Activated T-helper 1 cell treated with anti-CD3 and anti-CD28 coated beads, Interleukin-12 subunit alpha, Interleukin-12 subunit beta, Interleukin-2, Interleukin-4 antibody, amounts not matched to agents 30 ng/mL and 10 ng/mL and 1 ng/mL, durations not matched to agents 14 hours and 24 hours and 36 hours (primary cell): ENCODE results near the gene PPP1CB. TPM values are rescaled to one million over a fixed set of nuclear protein-coding genes. Genes with fewer than 3 reads are reported as not detected.

Experiments
- DNase-seq: peaks from one replicate; pipeline ENCODE4 v3.0.0; 2021; ENCODE audit warnings: low spot score
- H3K27ac Mint-ChIP-seq: one replicate; pipeline ENCODE4 v1.8.0; 2021; ENCODE audit warnings: mild to moderate bottlenecking, mixed read lengths
- H3K27me3 Mint-ChIP-seq: one replicate; pipeline ENCODE4 v1.8.0; 2022; ENCODE audit warnings: mild to moderate bottlenecking, moderate library complexity, mixed read lengths; ENCODE audit not compliant: insufficient read depth
- H3K36me3 Mint-ChIP-seq: one replicate; pipeline ENCODE4 v1.8.0; 2021; ENCODE audit warnings: low read depth, mixed read lengths
- H3K4me1 Mint-ChIP-seq: one replicate; pipeline ENCODE4 v1.8.0; 2021; ENCODE audit warnings: low read depth, mixed read lengths
- H3K4me3 Mint-ChIP-seq: one replicate; pipeline ENCODE4 v1.8.0; 2021; ENCODE audit warnings: mild to moderate bottlenecking, moderate library complexity, mixed read lengths
- H3K9me3 Mint-ChIP-seq: one replicate; pipeline ENCODE4 v1.8.0; 2021; ENCODE audit warnings: mixed read lengths
- intact Hi-C: fragments of 100-400 bp; cut with micrococcal nuclease; formaldehyde crosslinking; loops from one replicate; pipeline ENCODE4 v1.15.1; 2024
- total RNA-seq: library from RNA; stranded (reverse); gene quantifications from 2 replicates; pipeline ENCODE4 v1.2.3, GENCODE V29; 2022

Gene PPP1CB
- total RNA-seq, 1 donor from 2014 or later: 262 TPM

DNA sequence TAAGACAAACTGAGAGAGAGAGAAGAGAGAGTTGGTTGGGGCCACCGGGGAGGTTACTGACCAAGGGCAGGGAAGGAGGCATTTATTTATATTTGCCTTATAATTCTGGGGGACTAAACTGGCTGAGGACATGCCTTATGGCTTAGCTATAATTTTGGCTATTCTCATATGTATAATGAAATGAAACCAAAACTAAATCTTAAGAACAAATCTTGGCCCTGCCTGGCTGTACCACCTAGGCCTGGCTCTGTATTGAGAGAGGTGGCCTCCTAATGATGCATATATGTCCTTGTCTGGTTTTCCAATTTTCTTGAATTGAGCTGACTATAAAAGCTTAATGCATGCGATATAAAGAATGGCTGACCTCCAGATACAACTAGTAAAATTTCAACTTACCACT, 3.5 kb upstream of the PPP1CB start:
- Mint-ChIP-seq H3K4me1 (peaks cover 38% of the 10 kb centered on the region), H3K4me3 (peak overlapping the region; percentile 62), H3K9me3 (no peaks in the 10 kb centered on the region), H3K27ac (peak overlapping the region; percentile 40), H3K36me3 (peaks cover 8% of the 10 kb centered on the region), H3K27me3 (peaks cover 4% of the 10 kb centered on the region)
- no peak for DNase-seq
- intact Hi-C loops: no loop called here

DNA sequence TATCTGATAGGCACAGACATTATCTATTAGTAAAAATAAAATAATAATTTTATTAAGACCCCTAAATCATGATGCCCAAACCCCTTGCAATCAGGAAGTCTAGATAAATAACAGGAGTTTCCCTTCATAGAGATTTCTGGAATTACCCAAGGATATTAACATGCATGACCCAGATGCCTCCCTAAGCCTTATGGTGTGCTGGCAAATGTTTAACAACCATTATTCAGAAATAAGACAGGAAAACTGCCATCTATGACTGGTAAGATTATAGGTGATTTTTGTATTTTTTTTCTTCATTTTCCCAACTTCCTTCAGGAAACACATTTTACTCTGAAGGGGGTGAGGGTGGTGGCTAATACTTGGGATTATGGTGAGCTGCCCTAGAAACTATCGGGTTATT, 2.7 kb upstream of the PPP1CB start:
- H3K9me3 Mint-ChIP-seq: no peaks in the 10 kb centered on the region
- H3K4me1 Mint-ChIP-seq: peaks cover 41% of the 10 kb centered on the region
- DNase-seq: no peak
- H3K27ac Mint-ChIP-seq: no peak overlapping the region
- intact Hi-C loops: no loop called here
- peaks cover 11% of the 10 kb centered on the region for H3K36me3 Mint-ChIP-seq
- H3K4me3 Mint-ChIP-seq: no peak overlapping the region
- H3K27me3 Mint-ChIP-seq: peaks cover 4% of the 10 kb centered on the region

DNA sequence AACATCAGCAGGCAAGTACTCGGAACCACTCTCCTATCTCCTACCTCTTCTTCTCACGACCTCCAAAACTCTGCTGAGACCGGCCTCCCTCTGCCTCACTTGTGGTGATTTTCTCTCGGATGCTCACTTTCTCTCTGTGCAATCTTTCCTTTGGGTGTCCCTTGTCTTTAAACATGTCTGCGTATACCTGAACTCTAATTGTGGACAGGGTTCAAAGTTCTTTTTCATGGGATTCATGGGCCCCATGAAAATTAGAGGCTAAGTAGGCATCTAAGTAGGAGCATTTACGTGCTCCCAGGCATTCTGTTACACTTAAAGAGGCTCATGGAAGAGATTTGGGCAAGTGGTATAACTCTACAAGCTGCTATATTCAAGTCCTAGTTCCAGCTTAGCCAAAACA, 2.1 kb upstream of the PPP1CB start:
- Mint-ChIP-seq H3K27ac (peak overlapping the region; percentile 96), H3K4me1 (peaks cover 46% of the 10 kb centered on the region), H3K36me3 (peaks cover 13% of the 10 kb centered on the region), H3K9me3 (no peaks in the 10 kb centered on the region), H3K27me3 (peaks cover 4% of the 10 kb centered on the region), H3K4me3 (peak overlapping the region; percentile 95)
- DNase-seq: no peak
- intact Hi-C loops: no loop called here

DNA sequence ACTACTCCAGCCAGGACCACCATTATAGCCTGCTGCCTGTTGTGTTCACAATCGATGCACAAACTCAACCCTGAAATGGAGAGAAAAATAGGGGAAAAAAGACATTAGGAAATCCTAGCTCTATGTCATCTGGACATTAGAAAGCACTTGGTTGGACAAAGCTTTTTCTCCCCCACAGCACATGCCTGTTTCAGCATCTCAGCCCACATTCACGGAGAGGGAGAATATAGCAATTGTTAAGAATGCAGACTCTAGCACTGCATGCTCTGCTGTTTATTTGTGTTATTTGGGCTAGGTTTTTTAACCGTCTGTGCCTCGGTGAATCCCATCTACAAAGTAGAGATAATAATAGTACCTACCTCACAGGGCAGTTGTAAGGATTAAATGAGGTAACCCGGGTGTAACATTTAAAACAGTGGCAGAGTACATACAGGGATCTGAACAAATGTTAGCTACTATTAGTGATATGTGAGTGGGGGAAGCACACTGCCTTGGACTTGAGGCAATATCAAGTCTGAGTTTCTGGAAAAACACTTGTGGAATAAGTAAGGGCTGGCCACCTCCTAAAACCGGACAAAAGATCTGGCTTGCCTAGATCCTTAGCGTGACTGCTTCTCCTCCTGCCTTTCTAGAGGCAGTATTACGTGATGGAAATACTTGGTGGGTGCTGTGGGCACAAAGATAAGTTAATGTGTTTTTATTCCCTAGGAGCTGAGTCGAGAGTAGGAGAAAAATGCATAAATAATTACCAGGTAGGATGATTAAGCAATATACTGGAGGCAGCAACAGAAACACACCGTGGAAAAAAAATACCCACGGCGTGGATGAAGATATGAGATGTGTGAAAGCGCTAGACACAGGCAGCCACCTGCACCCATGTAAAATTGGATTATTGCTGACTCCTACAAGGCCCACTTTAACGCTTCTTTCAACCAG, 1.0 kb upstream of the PPP1CB start:
- intact Hi-C loops: loop anchor here (1.0 to 10.0 kb wide), 12 partner anchors 69 to 1046 kb away; partner anchors contain the start of genes CLIP4, MRPL33, TRMT61B and WDR43
- peak; percentile 16 for DNase-seq

GRCh38 chr2:28751956-28752630, 463 bp downstream of the PPP1CB start:
- peak overlapping the region; percentile 90 for H3K27ac Mint-ChIP-seq
- H3K9me3 Mint-ChIP-seq: no peaks in the 10 kb centered on the region
- peaks cover 69% of the 10 kb centered on the region for H3K4me1 Mint-ChIP-seq
- H3K36me3 Mint-ChIP-seq: peaks cover 22% of the 10 kb centered on the region
- DNase-seq: peak; percentile 30
- intact Hi-C loops: loop anchor here (1.0 to 10.0 kb wide), 14 partner anchors 58 to 1047 kb away; partner anchors contain the start of genes CLIP4, FOSL2, MRPL33 and SPDYA
- H3K4me3 Mint-ChIP-seq: peak overlapping the region; percentile 95
- H3K27me3 Mint-ChIP-seq: no peaks in the 10 kb centered on the region

More for the DNA sequence above, 1.0 kb upstream of the PPP1CB start:
- Mint-ChIP-seq H3K27ac (peak overlapping the region; percentile 96), H3K4me1 (peaks cover 56% of the 10 kb centered on the region), H3K4me3 (peak overlapping the region; percentile 95), H3K9me3 (no peaks in the 10 kb centered on the region), H3K36me3 (peaks cover 20% of the 10 kb centered on the region), H3K27me3 (no peaks in the 10 kb centered on the region)

GRCh38 chr2:28752631-28753376, 1.2 kb downstream of the PPP1CB start:
- peaks cover 25% of the 10 kb centered on the region for H3K36me3 Mint-ChIP-seq
- intact Hi-C loops: loop anchor here (1.0 to 10.0 kb wide), 8 partner anchors 57 to 1048 kb away; partner anchors contain the start of genes CLIP4, FOSL2 and SPDYA
- H3K27ac Mint-ChIP-seq: peak overlapping the region; percentile 90

DNA sequence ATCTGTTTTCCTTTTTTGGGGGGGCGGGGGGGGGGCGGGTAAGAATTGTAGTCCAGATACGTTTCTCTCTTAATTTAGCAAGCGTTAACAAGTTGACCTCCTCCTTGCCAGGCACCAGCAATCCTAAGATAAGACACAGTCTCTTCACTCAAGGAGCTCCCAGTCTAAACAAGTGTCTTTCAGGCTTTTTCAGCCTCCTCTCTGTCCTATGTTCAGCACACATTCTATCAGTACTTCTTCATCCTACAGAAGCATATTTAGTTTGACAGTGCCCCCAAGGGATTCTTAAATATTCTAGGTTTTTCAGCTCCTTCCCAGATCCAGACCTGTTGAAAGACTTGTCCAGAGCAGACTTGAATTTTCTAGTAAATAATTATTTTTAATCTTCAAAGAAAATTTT, 2.7 kb downstream of the PPP1CB start:
- peaks cover 66% of the 10 kb centered on the region for H3K4me1 Mint-ChIP-seq
- DNase-seq: no peak
- intact Hi-C loops: loop anchor here (5.0 to 10.0 kb wide), 4 partner anchors 258 to 1050 kb away; partner anchors contain the start of gene CLIP4
- H3K27me3 Mint-ChIP-seq: no peaks in the 10 kb centered on the region
- no peaks in the 10 kb centered on the region for H3K9me3 Mint-ChIP-seq
- H3K27ac Mint-ChIP-seq: peak overlapping the region; percentile 24
- H3K36me3 Mint-ChIP-seq: peaks cover 27% of the 10 kb centered on the region
- peak overlapping the region; percentile 59 for H3K4me3 Mint-ChIP-seq

More at GRCh38 chr2:28752631-28753376, 1.2 kb downstream of the PPP1CB start:
- Mint-ChIP-seq H3K4me1 (peaks cover 70% of the 10 kb centered on the region), H3K9me3 (no peaks in the 10 kb centered on the region), H3K4me3 (peak overlapping the region; percentile 95), H3K27me3 (no peaks in the 10 kb centered on the region)
- no peak for DNase-seq

DNA sequence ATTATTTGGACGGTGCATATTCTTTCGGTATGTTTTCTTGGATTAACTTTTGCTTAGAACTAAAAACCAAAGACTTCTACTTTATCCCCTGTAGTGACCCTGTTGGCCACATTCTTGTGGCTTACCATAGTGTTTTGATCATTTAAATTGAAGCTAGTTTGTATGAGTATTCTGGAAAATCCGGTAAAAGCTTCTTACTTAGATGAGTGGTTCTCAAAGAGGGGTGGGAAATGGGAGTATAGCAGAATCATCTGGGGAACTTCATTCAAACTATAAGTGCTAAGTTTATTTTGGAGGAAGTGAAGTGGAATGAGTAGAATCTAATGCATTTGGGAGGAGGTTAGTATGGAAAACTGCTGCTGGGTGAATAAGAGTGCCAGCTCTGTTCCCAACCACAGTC, 3.8 kb downstream of the PPP1CB start:
- Mint-ChIP-seq H3K9me3 (no peaks in the 10 kb centered on the region), H3K4me1 (peaks cover 55% of the 10 kb centered on the region), H3K27ac (no peak overlapping the region), H3K36me3 (peaks cover 27% of the 10 kb centered on the region), H3K4me3 (peak overlapping the region; percentile 20), H3K27me3 (no peaks in the 10 kb centered on the region)
- intact Hi-C loops: loop anchor here (10.0 kb wide), 1 partner anchor 1051 kb away; no protein-coding TSS in a partner anchor
- DNase-seq: no peak

- peaks cover 53% of the 10 kb centered on the region for H3K4me1 Mint-ChIP-seq
- H3K27me3 Mint-ChIP-seq: no peaks in the 10 kb centered on the region
- no peaks in the 10 kb centered on the region for H3K9me3 Mint-ChIP-seq
- no peak overlapping the region for H3K4me3 Mint-ChIP-seq
- peaks cover 26% of the 10 kb centered on the region for H3K36me3 Mint-ChIP-seq
- intact Hi-C loops: loop anchor here (10.0 kb wide), 1 partner anchor 1054 kb away; no protein-coding TSS in a partner anchor
- no peak for DNase-seq
- no peak overlapping the region for H3K27ac Mint-ChIP-seq
These were observed 6.8 kb downstream of the PPP1CB start for GRCh38 chr2:28758459-28758858.

- H3K4me1 Mint-ChIP-seq: peaks cover 41% of the 10 kb centered on the region
These were observed 9.8 kb downstream of the PPP1CB start for GRCh38 chr2:28761420-28761819.

DNA sequence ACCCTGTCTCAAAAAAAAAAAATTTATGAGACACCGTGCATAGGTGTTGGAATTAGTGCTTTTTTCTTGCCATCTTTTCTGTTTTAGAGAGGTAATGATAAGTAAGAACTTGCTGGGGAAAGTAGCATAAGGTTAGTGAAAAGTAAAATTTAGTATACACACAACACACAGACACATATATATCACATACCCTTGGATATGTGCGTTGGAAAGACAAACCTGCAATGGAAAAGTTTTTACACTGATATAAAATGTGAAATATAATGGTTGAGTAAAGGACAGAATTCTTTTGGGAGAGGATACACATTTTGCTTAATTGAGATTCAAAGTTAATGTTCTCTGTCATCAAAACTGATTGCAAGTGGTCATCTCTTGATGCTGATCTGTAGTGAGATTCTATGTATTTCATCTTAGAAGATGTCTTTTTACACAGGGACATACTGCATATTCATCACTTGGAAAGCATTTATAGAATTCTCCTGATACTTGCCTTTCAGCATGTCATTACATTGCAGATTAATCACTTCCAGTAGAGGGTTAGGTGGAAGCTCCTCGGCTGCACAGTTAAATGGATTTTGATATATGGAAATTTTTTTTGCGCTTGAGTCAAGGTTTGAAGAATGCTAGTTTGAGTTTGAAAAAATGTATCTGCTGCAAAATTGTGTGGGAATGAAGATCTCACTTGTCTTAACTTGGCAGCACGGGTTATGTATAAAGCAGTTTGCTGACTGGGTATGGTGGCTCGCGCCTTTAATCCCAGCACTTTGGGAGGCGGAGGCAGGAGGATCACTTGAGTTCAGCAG, 13.5 kb downstream of the PPP1CB start:
- Mint-ChIP-seq H3K4me3 (no peak overlapping the region), H3K27me3 (no peaks in the 10 kb centered on the region), H3K27ac (no peak overlapping the region), H3K4me1 (peaks cover 38% of the 10 kb centered on the region), H3K9me3 (no peaks in the 10 kb centered on the region), H3K36me3 (peaks cover 19% of the 10 kb centered on the region)
- no peak for DNase-seq
- intact Hi-C loops: no loop called here

More at GRCh38 chr2:28761420-28761819, 9.8 kb downstream of the PPP1CB start:
- H3K4me3 Mint-ChIP-seq: no peak overlapping the region
- H3K27me3 Mint-ChIP-seq: no peaks in the 10 kb centered on the region
- intact Hi-C loops: no loop called here
- no peaks in the 10 kb centered on the region for H3K9me3 Mint-ChIP-seq
- H3K36me3 Mint-ChIP-seq: peaks cover 22% of the 10 kb centered on the region
- no peak for DNase-seq
- H3K27ac Mint-ChIP-seq: no peak overlapping the region
